Measurements from ENCODE around the gene CIAO3.

Gene CIAO3

GRCh38 chr16:706189-707061 lies 34.4 kb downstream of the CIAO3 start:
- H2BK5ac ChIP-seq (ENCODE audit: low read length), result peak overlapping the region; percentile 75
- no CpG with 5 or more reads among the region's 49 CpGs for WGBS, 2 donors (ENCODE audit: extremely low coverage in 2 of 2, insufficient read length in 2 of 2, insufficient replicate concordance in 1 of 2)
- H4K8ac ChIP-seq (ENCODE audit: low read depth, low read length), result no peak overlapping the region
- peak overlapping the region; percentile 73 for H3K23ac ChIP-seq (ENCODE audit: low read depth, low read length, poor library complexity)
- H3K14ac ChIP-seq (ENCODE audit: low read length), result no peak overlapping the region
- no peak overlapping the region for H3K9ac ChIP-seq (ENCODE audit: low read depth, low read length, poor library complexity)
- no peak overlapping the region for H4K91ac ChIP-seq (ENCODE audit: low read depth, low read length, poor library complexity)
- H3K27ac ChIP-seq (replicated peaks; ENCODE audit: low read length), result no peak overlapping the region
- H3K18ac ChIP-seq (ENCODE audit: low read length), result peak overlapping the region; percentile 80
- peak overlapping the region; percentile 69 for H3K4me2 ChIP-seq (ENCODE audit: insufficient read depth, low read length, poor library complexity, severe bottlenecking)
- no peak for DNase-seq (ENCODE audit: low spot score)
- H2BK12ac ChIP-seq (ENCODE audit: low read length), result no peak overlapping the region
- H3K4ac ChIP-seq (ENCODE audit: low read length), result no peak overlapping the region
- peaks cover 17 to 48% of the 10 kb centered on the region in 2 donors for H3K4me1 ChIP-seq (ENCODE audit: control insufficient read depth in 2 of 2, insufficient read depth in 1 of 2, low read depth in 1 of 2, low read length in 2 of 2)
- H3K79me1 ChIP-seq (ENCODE audit: low read depth, low read length), result peaks cover 2% of the 10 kb centered on the region
- H2AK5ac ChIP-seq (ENCODE audit: low read depth, low read length), result peak overlapping the region; percentile 75
- peak overlapping the region in 1 of 2 donors; percentile 30 for H3K4me3 ChIP-seq (ENCODE audit: low read length in 2 of 2)
- no peak overlapping the region for H2BK120ac ChIP-seq (ENCODE audit: low read depth, low read length)
- H2AFZ ChIP-seq (ENCODE audit: low read length), result peak overlapping the region; percentile 75
- H3K27me3 ChIP-seq (ENCODE audit: control insufficient read depth in 3 of 3, insufficient read depth in 3 of 3, low read depth in 1 of 3, low read length in 3 of 3), result peaks cover 35 to 77% (median 39%) of the 10 kb centered on the region in 3 experiments
- H2BK15ac ChIP-seq (ENCODE audit: low read length), result peak overlapping the region; percentile 58
- no peaks in the 10 kb centered on the region for H3K36me3 ChIP-seq (replicated peaks in 1 of 2; ENCODE audit: control insufficient read depth in 2 of 2, insufficient read depth in 2 of 2, low read length in 2 of 2)
- H3K9me3 ChIP-seq (replicated peaks in 1 of 2; ENCODE audit: control insufficient read depth in 2 of 2, insufficient read depth in 1 of 2, low read depth in 1 of 2, low read length in 2 of 2), result no peaks in the 10 kb centered on the region

GRCh38 chr16:705431-706188 lies 35.2 kb downstream of the CIAO3 start, which contains the start of gene FBXL16:
Gene FBXL16 (minus strand): TSS chr16:705801. CDS start chr16:697405, 8,396 bp downstream.
- H3K18ac ChIP-seq (ENCODE audit: low read length), result peak within 1 kb of the TSS; percentile 83
- H2BK12ac ChIP-seq (ENCODE audit: low read length), result no peak within 1 kb of the TSS
- no peak within 1 kb of the TSS for H2BK120ac ChIP-seq (ENCODE audit: low read depth, low read length)
- peak within 1 kb of the TSS; percentile 69 for H3K4me2 ChIP-seq (ENCODE audit: insufficient read depth, low read length, poor library complexity, severe bottlenecking)
- H3K9ac ChIP-seq (ENCODE audit: low read depth, low read length, poor library complexity), result no peak within 1 kb of the TSS
- peak within 1 kb of the TSS; percentile 81 for H2AK5ac ChIP-seq (ENCODE audit: low read depth, low read length)
- H4K91ac ChIP-seq (ENCODE audit: low read depth, low read length, poor library complexity), result no peak within 1 kb of the TSS
- H3K4ac ChIP-seq (ENCODE audit: low read length), result no peak within 1 kb of the TSS
- no peaks in the 10 kb centered on the region for H3K9me3 ChIP-seq (replicated peaks in 1 of 2; ENCODE audit: control insufficient read depth in 2 of 2, insufficient read depth in 1 of 2, low read depth in 1 of 2, low read length in 2 of 2)
- H3K14ac ChIP-seq (ENCODE audit: low read length), result peak within 1 kb of the TSS; percentile 17
- H3K27me3 ChIP-seq (ENCODE audit: control insufficient read depth in 3 of 3, insufficient read depth in 3 of 3, low read depth in 1 of 3, low read length in 3 of 3), result peaks cover 41 to 85% (median 46%) of the 10 kb centered on the region in 3 experiments
- peaks cover 14 to 44% of the 10 kb centered on the region in 2 donors for H3K4me1 ChIP-seq (ENCODE audit: control insufficient read depth in 2 of 2, insufficient read depth in 1 of 2, low read depth in 1 of 2, low read length in 2 of 2)
- H2BK5ac ChIP-seq (ENCODE audit: low read length), result peak within 1 kb of the TSS; percentile 75
- peak within 1 kb of the TSS; percentile 82 for H2AFZ ChIP-seq (ENCODE audit: low read length)
- no peak within 1 kb of the TSS for H2BK15ac ChIP-seq (ENCODE audit: low read length)
- H4K8ac ChIP-seq (ENCODE audit: low read depth, low read length), result no peak within 1 kb of the TSS
- no peak for DNase-seq (ENCODE audit: low spot score)
- H3K79me1 ChIP-seq (ENCODE audit: low read depth, low read length), result peaks cover 2% of the 10 kb centered on the region
- H3K4me3 ChIP-seq (ENCODE audit: low read length in 2 of 2), result peak within 1 kb of the TSS; percentile 64 to 75
- WGBS, 2 donors (ENCODE audit: extremely low coverage in 2 of 2, insufficient read length in 2 of 2, insufficient replicate concordance in 1 of 2), result no CpG with 5 or more reads among the region's 115 CpGs
- H3K23ac ChIP-seq (ENCODE audit: low read depth, low read length, poor library complexity), result peak within 1 kb of the TSS; percentile 91
- no peaks in the 10 kb centered on the region for H3K36me3 ChIP-seq (replicated peaks in 1 of 2; ENCODE audit: control insufficient read depth in 2 of 2, insufficient read depth in 2 of 2, low read length in 2 of 2)
- no peak within 1 kb of the TSS for H3K27ac ChIP-seq (replicated peaks; ENCODE audit: low read length)

- Histone ChIP-seq H3K14ac (ENCODE audit: low read length) (peak overlapping the region; percentile 17), H2BK5ac (ENCODE audit: low read length) (peak overlapping the region; percentile 39), H3K4me1 (ENCODE audit: control insufficient read depth in 2 of 2, insufficient read depth in 1 of 2, low read depth in 1 of 2, low read length in 2 of 2) (peaks cover 5 to 35% of the 10 kb centered on the region in 2 donors), H4K91ac (ENCODE audit: low read depth, low read length, poor library complexity) (no peak overlapping the region), H3K36me3 (replicated peaks in 1 of 2; ENCODE audit: control insufficient read depth in 2 of 2, insufficient read depth in 2 of 2, low read length in 2 of 2) (no peaks in the 10 kb centered on the region), H3K9me3 (replicated peaks in 1 of 2; ENCODE audit: control insufficient read depth in 2 of 2, insufficient read depth in 1 of 2, low read depth in 1 of 2, low read length in 2 of 2) (no peaks in the 10 kb centered on the region), H3K23ac (ENCODE audit: low read depth, low read length, poor library complexity) (peak overlapping the region; percentile 91), H2BK120ac (ENCODE audit: low read depth, low read length) (peak overlapping the region; percentile 76), H3K9ac (ENCODE audit: low read depth, low read length, poor library complexity) (peak overlapping the region; percentile 60), H2AFZ (ENCODE audit: low read length) (peak overlapping the region; percentile 82), H3K4me2 (ENCODE audit: insufficient read depth, low read length, poor library complexity, severe bottlenecking) (peak overlapping the region; percentile 69), H2BK12ac (ENCODE audit: low read length) (no peak overlapping the region), H3K79me1 (ENCODE audit: low read depth, low read length) (peaks cover 2% of the 10 kb centered on the region), H3K27me3 (ENCODE audit: control insufficient read depth in 3 of 3, insufficient read depth in 3 of 3, low read depth in 1 of 3, low read length in 3 of 3) (peaks cover 41 to 92% (median 51%) of the 10 kb centered on the region in 3 experiments), H3K27ac (replicated peaks; ENCODE audit: low read length) (no peak overlapping the region), H3K18ac (ENCODE audit: low read length) (peak overlapping the region; percentile 83), H3K4ac (ENCODE audit: low read length) (no peak overlapping the region), H2BK15ac (ENCODE audit: low read length) (no peak overlapping the region), H2AK5ac (ENCODE audit: low read depth, low read length) (peak overlapping the region; percentile 81), H3K4me3 (ENCODE audit: low read length in 2 of 2) (peak overlapping the region; percentile 30 to 64), H4K8ac (ENCODE audit: low read depth, low read length) (no peak overlapping the region)
- WGBS, 2 donors (ENCODE audit: extremely low coverage in 2 of 2, insufficient read length in 2 of 2, insufficient replicate concordance in 1 of 2), result no CpG with 5 or more reads among the region's 50 CpGs
- no peak for DNase-seq (ENCODE audit: low spot score)
Observed at GRCh38 chr16:704552-705380, 36.0 kb downstream of the CIAO3 start.
